Muscle layer of duodenum (tissue), 2 donors: ENCODE data around the gene LTBP2.

ENCODE experiments used
- H3K27ac ChIP-seq: one replicate; pipeline ENCODE4 v1.7.0; 2013; ENCODE audit warnings: mild to moderate bottlenecking, low read length
- H3K27me3 ChIP-seq: one replicate; pipeline ENCODE4 v1.7.0; 2013; ENCODE audit warnings: low read depth, mild to moderate bottlenecking, control low read depth, low read length
- H3K36me3 ChIP-seq, 2 donors: one replicate each; pipeline ENCODE4 v1.7.0; 2013; ENCODE audit warnings: low read length in 2 of 2, control low read depth in 1 of 2, mild to moderate bottlenecking in 1 of 2; ENCODE audit not compliant: insufficient read depth in 2 of 2, control insufficient read depth in 1 of 2
- H3K4me1 ChIP-seq, 2 donors: one replicate each; pipeline ENCODE4 v1.7.0; 2013; ENCODE audit warnings: low read length in 2 of 2, mild to moderate bottlenecking in 2 of 2, control low read depth in 1 of 2, moderate library complexity in 1 of 2; ENCODE audit not compliant: insufficient read depth in 2 of 2, control insufficient read depth in 1 of 2
- H3K4me3 ChIP-seq, 2 donors: one replicate each; pipeline ENCODE4 v1.7.0; 2013; ENCODE audit warnings: low read length in 2 of 2, low read depth in 1 of 2, mild to moderate bottlenecking in 1 of 2
- H3K9me3 ChIP-seq, 2 donors: one replicate each; pipeline ENCODE4 v1.7.0; 2013; ENCODE audit warnings: low read length in 2 of 2, control low read depth in 1 of 2, mild to moderate bottlenecking in 1 of 2; ENCODE audit not compliant: control insufficient read depth in 1 of 2
- donor health status: healthy.

Gene LTBP2

GRCh38 chr14:74507085-74507484, 105.0 kb downstream of the LTBP2 start:
- H3K9me3 ChIP-seq = no peaks in the 10 kb centered on the region
- no peak overlapping the region for H3K4me3 ChIP-seq
- H3K27ac ChIP-seq = no peak overlapping the region
- no peaks in the 10 kb centered on the region for H3K27me3 ChIP-seq
- H3K4me1 ChIP-seq = no peaks in the 10 kb centered on the region
- H3K36me3 ChIP-seq = no peaks in the 10 kb centered on the region

GRCh38 chr14:74506411-74506851, 105.6 kb downstream of the LTBP2 start:
- Histone ChIP-seq H3K36me3 (no peaks in the 10 kb centered on the region), H3K27ac (no peak overlapping the region), H3K4me1 (peaks cover 0 to 4% of the 10 kb centered on the region in 2 donors), H3K27me3 (no peaks in the 10 kb centered on the region), H3K4me3 (no peak overlapping the region), H3K9me3 (no peaks in the 10 kb centered on the region)

GRCh38 chr14:74505831-74506230, 106.2 kb downstream of the LTBP2 start:
- H3K4me1 ChIP-seq = peaks cover 0 to 6% of the 10 kb centered on the region in 2 donors
- no peaks in the 10 kb centered on the region for H3K27me3 ChIP-seq
- H3K9me3 ChIP-seq = no peaks in the 10 kb centered on the region
- H3K4me3 ChIP-seq = no peak overlapping the region
- no peak overlapping the region for H3K27ac ChIP-seq
- H3K36me3 ChIP-seq = no peaks in the 10 kb centered on the region

GRCh38 chr14:74504874-74505720, 106.9 kb downstream of the LTBP2 start:
- no peaks in the 10 kb centered on the region for H3K9me3 ChIP-seq
- no peaks in the 10 kb centered on the region for H3K36me3 ChIP-seq
- no peaks in the 10 kb centered on the region for H3K27me3 ChIP-seq
- H3K27ac ChIP-seq = no peak overlapping the region
- H3K4me1 ChIP-seq = peaks cover 0 to 6% of the 10 kb centered on the region in 2 donors
- H3K4me3 ChIP-seq = no peak overlapping the region

- Histone ChIP-seq H3K36me3 (no peaks in the 10 kb centered on the region), H3K9me3 (no peaks in the 10 kb centered on the region), H3K27me3 (no peaks in the 10 kb centered on the region), H3K27ac (no peak overlapping the region), H3K4me3 (no peak overlapping the region), H3K4me1 (peaks cover 0 to 6% of the 10 kb centered on the region in 2 donors)
Observed at GRCh38 chr14:74504412-74504811, 107.6 kb downstream of the LTBP2 start.

GRCh38 chr14:74503938-74504335, 108.1 kb downstream of the LTBP2 start:
- Histone ChIP-seq H3K27ac (no peak overlapping the region), H3K4me1 (peaks cover 0 to 6% of the 10 kb centered on the region in 2 donors), H3K36me3 (no peaks in the 10 kb centered on the region)

GRCh38 chr14:74503291-74503937, 108.6 kb downstream of the LTBP2 start:
- Histone ChIP-seq H3K27me3 (no peaks in the 10 kb centered on the region), H3K9me3 (no peaks in the 10 kb centered on the region), H3K4me3 (no peak overlapping the region), H3K36me3 (peaks cover 0 to 4% of the 10 kb centered on the region in 2 donors), H3K4me1 (peaks cover 0 to 6% of the 10 kb centered on the region in 2 donors), H3K27ac (no peak overlapping the region)

More at GRCh38 chr14:74503938-74504335, 108.1 kb downstream of the LTBP2 start:
- Histone ChIP-seq H3K9me3 (no peaks in the 10 kb centered on the region), H3K4me3 (no peak overlapping the region), H3K27me3 (no peaks in the 10 kb centered on the region)

GRCh38 chr14:74502236-74503019, 109.6 kb downstream of the LTBP2 start:
- Histone ChIP-seq H3K4me1 (peaks cover 0 to 6% of the 10 kb centered on the region in 2 donors), H3K27me3 (no peaks in the 10 kb centered on the region), H3K36me3 (peaks cover 0 to 4% of the 10 kb centered on the region in 2 donors), H3K4me3 (no peak overlapping the region), H3K9me3 (no peaks in the 10 kb centered on the region), H3K27ac (no peak overlapping the region)

- no peaks in the 10 kb centered on the region for H3K9me3 ChIP-seq
- H3K4me3 ChIP-seq = no peak overlapping the region
- no peaks in the 10 kb centered on the region for H3K27me3 ChIP-seq
- H3K27ac ChIP-seq = no peak overlapping the region
- peaks cover 0 to 6% of the 10 kb centered on the region in 2 donors for H3K4me1 ChIP-seq
- H3K36me3 ChIP-seq = peaks cover 0 to 4% of the 10 kb centered on the region in 2 donors
Observed at GRCh38 chr14:74501691-74502090, 110.3 kb downstream of the LTBP2 start.

GRCh38 chr14:74501135-74501614, 110.9 kb downstream of the LTBP2 start:
- Histone ChIP-seq H3K27me3 (no peaks in the 10 kb centered on the region), H3K4me1 (peaks cover 0 to 6% of the 10 kb centered on the region in 2 donors), H3K27ac (no peak overlapping the region), H3K9me3 (no peaks in the 10 kb centered on the region), H3K36me3 (peaks cover 0 to 4% of the 10 kb centered on the region in 2 donors), H3K4me3 (no peak overlapping the region)
